ENCODE measurements around the gene CYP4F8.

CYP4F8 gene

DNA sequence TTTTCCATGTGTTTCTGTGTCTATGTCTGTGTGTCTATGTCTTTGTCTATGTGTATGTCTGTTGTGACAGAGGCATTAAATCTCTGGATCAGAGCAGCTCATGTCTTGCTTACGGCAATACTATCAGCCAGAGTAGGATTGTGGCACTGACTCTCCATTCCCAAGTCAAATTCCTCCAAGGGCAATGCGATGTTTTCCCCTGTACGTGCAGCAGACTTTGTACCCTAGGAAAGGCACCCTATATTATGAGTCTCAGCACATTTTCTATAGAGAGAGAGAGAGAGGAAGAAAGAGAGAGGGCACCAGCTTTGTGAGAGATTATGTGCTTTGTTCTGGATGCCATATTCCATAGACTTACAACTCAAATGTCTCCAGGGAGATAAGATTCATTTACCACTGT lies 36.8 kb downstream of the CYP4F8 start:
- no peak overlapping the region for H3K4me3 ChIP-seq (ENCODE audit: low read depth, low read length, poor library complexity, severe bottlenecking)
- H3K9me2 ChIP-seq (ENCODE audit: low read depth, low read length) = no peaks in the 10 kb centered on the region
- no peaks in the 10 kb centered on the region for H4K20me1 ChIP-seq (ENCODE audit: insufficient read depth, low read length)
- H3K79me2 ChIP-seq (ENCODE audit: insufficient read depth, low read length) = no peaks in the 10 kb centered on the region
- H3F3A ChIP-seq (ENCODE audit: insufficient read depth, low read length) = no peaks in the 10 kb centered on the region
- no peak overlapping the region for H2AFZ ChIP-seq (ENCODE audit: low read length)
- TF ChIP-seq, protein P1, sequence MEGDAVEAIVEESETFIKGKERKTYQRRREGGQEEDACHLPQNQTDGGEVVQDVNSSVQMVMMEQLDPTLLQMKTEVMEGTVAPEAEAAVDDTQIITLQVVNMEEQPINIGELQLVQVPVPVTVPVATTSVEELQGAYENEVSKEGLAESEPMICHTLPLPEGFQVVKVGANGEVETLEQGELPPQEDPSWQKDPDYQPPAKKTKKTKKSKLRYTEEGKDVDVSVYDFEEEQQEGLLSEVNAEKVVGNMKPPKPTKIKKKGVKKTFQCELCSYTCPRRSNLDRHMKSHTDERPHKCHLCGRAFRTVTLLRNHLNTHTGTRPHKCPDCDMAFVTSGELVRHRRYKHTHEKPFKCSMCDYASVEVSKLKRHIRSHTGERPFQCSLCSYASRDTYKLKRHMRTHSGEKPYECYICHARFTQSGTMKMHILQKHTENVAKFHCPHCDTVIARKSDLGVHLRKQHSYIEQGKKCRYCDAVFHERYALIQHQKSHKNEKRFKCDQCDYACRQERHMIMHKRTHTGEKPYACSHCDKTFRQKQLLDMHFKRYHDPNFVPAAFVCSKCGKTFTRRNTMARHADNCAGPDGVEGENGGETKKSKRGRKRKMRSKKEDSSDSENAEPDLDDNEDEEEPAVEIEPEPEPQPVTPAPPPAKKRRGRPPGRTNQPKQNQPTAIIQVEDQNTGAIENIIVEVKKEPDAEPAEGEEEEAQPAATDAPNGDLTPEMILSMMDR (IDR thresholded peaks at IDR 0.05; ENCODE audit: low read length) = no peak
- TF ChIP-seq EZH2 (IDR thresholded peaks at IDR 0.05; ENCODE audit: borderline replicate concordance, low read length) = no peak
- H3K9me3 ChIP-seq (ENCODE audit: low read length) = no peaks in the 10 kb centered on the region
- no peaks in the 10 kb centered on the region for H3K36me3 ChIP-seq (ENCODE audit: insufficient read depth, low read length)
- H3K4me2 ChIP-seq (ENCODE audit: low read length) = no peak overlapping the region
- no peak overlapping the region for H3K27ac ChIP-seq (ENCODE audit: low read depth, low read length, poor library complexity, severe bottlenecking)
- no peaks in the 10 kb centered on the region for H3K27me3 ChIP-seq (ENCODE audit: insufficient read depth, low read length)
- no peak overlapping the region for H3K9ac ChIP-seq (ENCODE audit: low read length)
- no peaks in the 10 kb centered on the region for H3K4me1 ChIP-seq (ENCODE audit: insufficient read depth, low read length, severe bottlenecking)

DNA sequence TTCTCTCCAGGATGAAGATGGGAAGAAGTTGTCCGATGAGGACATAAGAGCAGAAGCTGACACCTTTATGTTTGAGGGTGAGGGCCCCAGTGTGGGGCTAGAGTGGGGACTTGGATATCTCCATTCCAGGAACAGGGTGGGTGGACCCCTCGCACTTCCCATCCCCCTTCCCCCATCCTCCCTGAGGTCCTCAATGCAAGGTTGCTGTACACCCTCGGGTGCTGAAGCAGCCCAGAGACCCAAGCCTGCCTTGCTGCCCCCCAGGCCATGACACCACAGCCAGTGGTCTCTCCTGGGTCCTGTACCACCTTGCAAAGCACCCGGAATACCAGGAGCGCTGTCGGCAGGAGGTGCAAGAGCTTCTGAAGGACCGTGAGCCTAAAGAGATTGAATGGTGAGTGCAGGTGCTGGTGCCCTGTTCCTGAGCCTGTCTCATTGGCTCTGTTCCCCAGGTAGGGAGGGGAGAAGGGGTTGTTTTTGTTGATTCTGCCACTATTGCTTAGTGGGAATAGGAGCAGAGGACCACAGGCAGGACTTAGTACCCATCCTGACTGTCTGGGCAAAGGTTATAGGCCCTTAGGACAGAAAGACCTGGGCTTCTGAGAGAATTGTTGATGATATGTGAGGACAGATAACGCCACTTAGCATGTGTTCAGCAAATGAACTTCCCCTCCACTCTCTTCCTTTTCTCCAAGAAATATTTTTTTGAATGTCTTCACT lies 37.7 kb downstream of the CYP4F8 start:
- H2AFZ ChIP-seq (ENCODE audit: low read length) = no peak overlapping the region
- no peaks in the 10 kb centered on the region for H3K9me2 ChIP-seq (ENCODE audit: low read depth, low read length)
- H3K27me3 ChIP-seq (ENCODE audit: insufficient read depth, low read length) = no peaks in the 10 kb centered on the region
- H3K79me2 ChIP-seq (ENCODE audit: insufficient read depth, low read length) = no peaks in the 10 kb centered on the region
- no peak overlapping the region for H3K9ac ChIP-seq (ENCODE audit: low read length)
- H4K20me1 ChIP-seq (ENCODE audit: insufficient read depth, low read length) = no peaks in the 10 kb centered on the region
- no peaks in the 10 kb centered on the region for H3K36me3 ChIP-seq (ENCODE audit: insufficient read depth, low read length)
- no peaks in the 10 kb centered on the region for H3K4me1 ChIP-seq (ENCODE audit: insufficient read depth, low read length, severe bottlenecking)
- H3K9me3 ChIP-seq (ENCODE audit: low read length) = no peaks in the 10 kb centered on the region
- no peak for TF ChIP-seq EZH2 (IDR thresholded peaks at IDR 0.05; ENCODE audit: borderline replicate concordance, low read length)
- TF ChIP-seq, protein P1 (IDR thresholded peaks at IDR 0.05; ENCODE audit: low read length) = no peak
- H3K4me2 ChIP-seq (ENCODE audit: low read length) = no peak overlapping the region
- H3K27ac ChIP-seq (ENCODE audit: low read depth, low read length, poor library complexity, severe bottlenecking) = no peak overlapping the region
- H3F3A ChIP-seq (ENCODE audit: insufficient read depth, low read length) = no peaks in the 10 kb centered on the region
- no peak overlapping the region for H3K4me3 ChIP-seq (ENCODE audit: low read depth, low read length, poor library complexity, severe bottlenecking)

DNA sequence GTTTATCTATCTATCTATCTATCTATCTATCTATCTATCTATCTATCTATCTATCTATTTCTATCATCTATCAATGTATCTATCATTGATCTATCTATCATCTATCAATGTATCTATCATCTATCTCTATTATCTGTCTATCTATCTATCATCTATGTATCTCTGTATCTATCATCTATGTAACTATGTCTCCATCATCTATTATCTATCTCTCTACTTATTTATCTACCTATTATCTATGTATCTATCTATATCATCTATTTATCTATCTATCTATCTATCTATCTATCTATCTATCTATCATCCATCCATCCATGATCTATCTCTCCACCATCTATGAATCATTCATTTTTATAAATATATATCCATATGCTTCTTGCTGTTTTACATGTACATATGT lies 41.4 kb downstream of the CYP4F8 start:
- Histone ChIP-seq H3K4me3 (ENCODE audit: low read depth, low read length, poor library complexity, severe bottlenecking) (no peak overlapping the region), H2AFZ (ENCODE audit: low read length) (no peak overlapping the region)

More for the DNA sequence above, 41.4 kb downstream of the CYP4F8 start:
- Histone ChIP-seq H4K20me1 (ENCODE audit: insufficient read depth, low read length) (no peaks in the 10 kb centered on the region), H3K9me3 (ENCODE audit: low read length) (no peaks in the 10 kb centered on the region), H3K9ac (ENCODE audit: low read length) (no peak overlapping the region), H3F3A (ENCODE audit: insufficient read depth, low read length) (no peaks in the 10 kb centered on the region), H3K4me2 (ENCODE audit: low read length) (no peak overlapping the region), H3K36me3 (ENCODE audit: insufficient read depth, low read length) (no peaks in the 10 kb centered on the region), H3K4me1 (ENCODE audit: insufficient read depth, low read length, severe bottlenecking) (no peaks in the 10 kb centered on the region), H3K9me2 (ENCODE audit: low read depth, low read length) (no peaks in the 10 kb centered on the region), H3K27me3 (ENCODE audit: insufficient read depth, low read length) (no peaks in the 10 kb centered on the region), H3K79me2 (ENCODE audit: insufficient read depth, low read length) (no peaks in the 10 kb centered on the region), H3K27ac (ENCODE audit: low read depth, low read length, poor library complexity, severe bottlenecking) (no peak overlapping the region)
- TF ChIP-seq, protein P1 (IDR thresholded peaks at IDR 0.05; ENCODE audit: low read length) = no peak
- TF ChIP-seq EZH2 (IDR thresholded peaks at IDR 0.05; ENCODE audit: borderline replicate concordance, low read length) = no peak
